Measurements from ENCODE around the gene MIF4GD. TPM values are rescaled to one million over a fixed set of nuclear protein-coding genes. Genes with fewer than 3 reads are reported as not detected.

MIF4GD gene
- total and polyA plus RNA-seq, 9 of the 15 experiments (the other 6 are each of a cell fraction or from before 2014, with no cell fraction given), result 11.8 to 63.8 (median 28.1) TPM

- no peak for TF ChIP-seq NFE2L1 (tag; IDR thresholded peaks at IDR 0.05; ENCODE audit: borderline replicate concordance, low read depth)
- no peak for TF ChIP-seq CBX3 (IDR thresholded peaks at IDR 0.05; ENCODE audit: borderline replicate concordance in 1 of 2, low read length in 2 of 2)
- TF ChIP-seq ZKSCAN8 (CRISPR knock-in tag; IDR thresholded peaks at IDR 0.05), result no peak
- TF ChIP-seq IFI16 (CRISPR knock-in tag; IDR thresholded peaks at IDR 0.05), result 0 out of 2 replicates have a peak, but pooled peaks have one; percentile 29
- no peak for TF ChIP-seq ZNF174 (CRISPR knock-in tag; IDR thresholded peaks at IDR 0.05)
- TF ChIP-seq TCF3 (CRISPR knock-in tag; IDR thresholded peaks at IDR 0.05), result 0 out of 2 replicates have a peak, but pooled peaks have one; percentile 31
- TF ChIP-seq ZC3H8 (IDR thresholded peaks at IDR 0.05), result no peak
- TF ChIP-seq ASH1L (IDR thresholded peaks at IDR 0.05; ENCODE audit: borderline replicate concordance, low read depth, partially characterized antibody), result no peak
- TF ChIP-seq MAX (CRISPR knock-in tag; IDR thresholded peaks at IDR 0.05), result peak; percentile 60; the same call in 1 of the 2 replicates
- no peak for TF ChIP-seq MBD1 (CRISPR knock-in tag; IDR thresholded peaks at IDR 0.05)
- TF ChIP-seq RERE (CRISPR knock-in tag; IDR thresholded peaks at IDR 0.05; ENCODE audit: borderline replicate concordance), result no peak
- peak; percentile 80 for TF ChIP-seq ELF2 (CRISPR knock-in tag; IDR thresholded peaks at IDR 0.05)
- TF ChIP-seq E2F3 (CRISPR knock-in tag; IDR thresholded peaks at IDR 0.05), result no peak
- 0 out of 2 replicates have a peak, but pooled peaks have one; percentile 54 for TF ChIP-seq ATF1 (CRISPR knock-in tag; IDR thresholded peaks at IDR 0.05)
- TF ChIP-seq ATF1 (tag; IDR thresholded peaks at IDR 0.05), result peak; percentile 92
- TF ChIP-seq ZBTB7A (IDR thresholded peaks at IDR 0.05; ENCODE audit: borderline replicate concordance, control insufficient read depth, low read depth, low read length), result no peak; the same call in 1 of the 2 replicates
- TF ChIP-seq SMAD4 (CRISPR knock-in tag; conservative IDR thresholded peaks at IDR 0.05), result peak; percentile 78
- TF ChIP-seq ZNF263 (CRISPR knock-in tag; IDR thresholded peaks at IDR 0.05; ENCODE audit: borderline replicate concordance), result no peak; the same call in 1 of the 2 replicates
- TF ChIP-seq SOX6 (IDR thresholded peaks at IDR 0.05), result peak; percentile 41; the same call in 1 of the 2 replicates
- 0 out of 2 replicates have a peak, but pooled peaks have one; percentile 34 for TF ChIP-seq ZEB2 (IDR thresholded peaks at IDR 0.05)
- peak; percentile 40 to 61; a peak in 3 of 4 replicates for TF ChIP-seq NRF1 (conservative IDR thresholded peaks at IDR 0.05 in 1 of 2, IDR thresholded peaks at IDR 0.05 in 1 of 2)
Observed at GRCh38 chr17:75261336-75262111, 9.5 kb downstream of the MIF4GD start, which contains the start of the genes GGA3 and MRPS7 (continued).

Data from K562 (cell line).